GM23338 (cell line): ENCODE results near the gene IDH3A. TPM values are rescaled to one million over a fixed set of nuclear protein-coding genes. Genes with fewer than 3 reads are reported as not detected.

Source experiments
- ATAC-seq: fragments of 200-7000 bp; cut with Tn5 transposase; 3 replicates; pipeline ENCODE4 v1.9.1; 2020
- DNase-seq: peaks from one replicate; pipeline ENCODE4 v3.0.0-alpha.2; 2015; ENCODE audit warnings: low spot score
- H2AFZ ChIP-seq: fragments of 200-600 bp; sonication (generic); 2 replicates; pipeline ENCODE4 v1.8.0; 2016; ENCODE audit warnings: antibody characterized with exemption, mild to moderate bottlenecking, moderate library complexity
- H3F3A ChIP-seq: fragments of 200-600 bp; sonication (generic); replicated peaks from 2 replicates; pipeline ENCODE4 v1.8.0; 2017; ENCODE audit warnings: antibody characterized with exemption, mixed run types, low read depth
- H3K27ac ChIP-seq: fragments of 200-600 bp; sonication (generic); 2 replicates; pipeline ENCODE4 v1.6.1; 2016; ENCODE audit warnings: low read depth
- H3K27me3 ChIP-seq: fragments of 200-600 bp; sonication (generic); 2 replicates; pipeline ENCODE4 v1.8.0; 2016; ENCODE audit warnings: mild to moderate bottlenecking, mixed run types, moderate library complexity; ENCODE audit not compliant: insufficient read depth
- H3K36me3 ChIP-seq: fragments of 200-600 bp; sonication (generic); 2 replicates; pipeline ENCODE4 v1.8.0; 2016; ENCODE audit warnings: mild to moderate bottlenecking; ENCODE audit not compliant: insufficient read depth
- H3K4me1 ChIP-seq: fragments of 200-600 bp; sonication (generic); 2 replicates; pipeline ENCODE4 v1.8.0; 2016; ENCODE audit warnings: mild to moderate bottlenecking, moderate library complexity; ENCODE audit not compliant: insufficient read depth
- H3K4me2 ChIP-seq: fragments of 200-600 bp; sonication (generic); 2 replicates; pipeline ENCODE4 v1.7.1; 2017; ENCODE audit warnings: mixed run types
- H3K4me3 ChIP-seq: fragments of 200-600 bp; sonication (generic); 2 replicates; pipeline ENCODE4 v1.6.1; 2016; ENCODE audit warnings: mixed run types
- H3K79me2 ChIP-seq: fragments of 200-600 bp; sonication (generic); replicated peaks from 2 replicates; pipeline ENCODE4 v1.8.0; 2017; ENCODE audit warnings: mild to moderate bottlenecking; ENCODE audit not compliant: insufficient read depth
- H3K9me2 ChIP-seq: fragments of 200-600 bp; sonication (generic); 2 replicates; pipeline ENCODE4 v1.8.0; 2017; ENCODE audit not compliant: insufficient read depth
- H4K20me1 ChIP-seq: fragments of 200-600 bp; sonication (generic); replicated peaks from 2 replicates; pipeline ENCODE4 v1.8.0; 2017; ENCODE audit warnings: mild to moderate bottlenecking; ENCODE audit not compliant: insufficient read depth
- H3K27ac Mint-ChIP-seq: 2 replicates; pipeline ENCODE4 v1.8.0; 2020; ENCODE audit warnings: inconsistent platforms, mild to moderate bottlenecking, moderate library complexity, mixed read lengths
- H3K27me3 Mint-ChIP-seq: 3 replicates; pipeline ENCODE4 v1.8.0; 2022; ENCODE audit warnings: low read depth, mild to moderate bottlenecking, moderate library complexity, mixed read lengths, inconsistent platforms; ENCODE audit not compliant: insufficient read depth, poor library complexity
- H3K36me3 Mint-ChIP-seq: 3 replicates; pipeline ENCODE4 v1.8.0; 2021; ENCODE audit warnings: low read depth, mild to moderate bottlenecking, inconsistent platforms, moderate library complexity, mixed read lengths
- H3K4me1 Mint-ChIP-seq: 3 replicates; pipeline ENCODE4 v1.8.0; 2020; ENCODE audit warnings: mild to moderate bottlenecking, inconsistent platforms, mixed read lengths
- H3K4me3 Mint-ChIP-seq: 3 replicates; pipeline ENCODE4 v1.8.0; 2021; ENCODE audit warnings: moderate library complexity, mild to moderate bottlenecking, inconsistent platforms, mixed read lengths
- H3K9me3 Mint-ChIP-seq: 3 replicates; pipeline ENCODE4 v1.8.0; 2020; ENCODE audit warnings: moderate library complexity, mild to moderate bottlenecking, inconsistent platforms, mixed read lengths
- CREB1 ChIP-seq: fragments of 250-450 bp; sonication (Bioruptor Pico); IDR thresholded peaks from 2 replicates; pipeline ENCODE4 v1.5.0; 2020; ENCODE audit warnings: low read depth, mild to moderate bottlenecking, moderate library complexity
- CTCF ChIP-seq, 2 experiments: fragments of 200-600 bp in 1 of 2; sonication (generic) in 1 of 2; conservative IDR thresholded peaks; 2 replicates each; pipeline versions ENCODE4 v1.5.1 to v1.6.1; 2016 to 2017; ENCODE audit warnings: antibody characterized with exemption in 2 of 2, low read depth in 2 of 2, mild to moderate bottlenecking in 2 of 2, moderate library complexity in 1 of 2
- ETS1 ChIP-seq: IDR thresholded peaks from 2 replicates; pipeline ENCODE4 v1.6.1; 2016; ENCODE audit warnings: antibody characterized with exemption
- EZH2 ChIP-seq: fragments of 200-600 bp; sonication (generic); IDR thresholded peaks from one replicate; pipeline ENCODE4 v1.8.0; 2017; ENCODE audit warnings: antibody characterized with exemption, mild to moderate bottlenecking, low read depth; ENCODE audit not compliant: unreplicated experiment
- EZH2phosphoT487 ChIP-seq: fragments of 200-600 bp; sonication (generic); IDR thresholded peaks from one replicate; pipeline ENCODE4 v1.8.1; 2018; ENCODE audit warnings: antibody characterized with exemption; ENCODE audit not compliant: unreplicated experiment
- JUNB ChIP-seq: IDR thresholded peaks from one replicate; pipeline ENCODE4 v1.6.1; 2016; ENCODE audit warnings: antibody characterized with exemption; ENCODE audit not compliant: unreplicated experiment
- NANOG ChIP-seq: IDR thresholded peaks from 2 replicates; pipeline ENCODE4 v1.6.1; 2016; ENCODE audit warnings: antibody characterized with exemption, borderline replicate concordance
- POLR2AphosphoS5 ChIP-seq: IDR thresholded peaks from 2 replicates; pipeline ENCODE4 v1.6.1; 2016; ENCODE audit warnings: antibody characterized with exemption, low read depth
- REST ChIP-seq: IDR thresholded peaks from one replicate; pipeline ENCODE4 v1.6.1; 2018; ENCODE audit warnings: antibody characterized with exemption; ENCODE audit not compliant: unreplicated experiment
- STAT1 ChIP-seq: IDR thresholded peaks from one replicate; pipeline ENCODE4 v1.6.1; 2016; ENCODE audit warnings: antibody characterized with exemption; ENCODE audit not compliant: unreplicated experiment
- ZNF114 ChIP-seq: fragments of 250-450 bp; sonication (Bioruptor Pico); IDR thresholded peaks from 2 replicates; pipeline ENCODE4 v1.5.0; 2020; ENCODE audit warnings: mild to moderate bottlenecking, moderate library complexity
- ZNF331 ChIP-seq: fragments of 250-450 bp; sonication (Bioruptor Pico); IDR thresholded peaks from 2 replicates; pipeline ENCODE4 v1.5.0; 2020; ENCODE audit warnings: low read depth, mild to moderate bottlenecking, moderate library complexity
- ZNF462 ChIP-seq: fragments of 250-450 bp; sonication (Bioruptor Pico); IDR thresholded peaks from 2 replicates; pipeline ENCODE4 v1.5.0; 2020; ENCODE audit warnings: mild to moderate bottlenecking, moderate library complexity
- polyA plus RNA-seq: library from polyadenylated mRNA; unstranded; fragments of >200 nt; fragmentation: Nextera tagmentation; extraction: Ambion mirVana; gene quantifications from 2 replicates; pipeline ENCODE4 v1.2.1, GENCODE V29; 2016
- total RNA-seq: library from RNA; depleted of rRNA; stranded (reverse); fragments of >200 nt; shearing (Covaris generic); gene quantifications from 2 replicates; pipeline ENCODE4 v1.2.3, GENCODE V29; 2014

Gene IDH3A
- total and polyA plus RNA-seq, 2 experiments from 2014 or later: 24.1 to 41.6 TPM

GRCh38 chr15:78174401-78174800 lies 25.2 kb downstream of the IDH3A start:
- Histone ChIP-seq H4K20me1 (peaks cover 3% of the 10 kb centered on the region; the same call in 1 of the 2 replicates), H3F3A (no peaks in the 10 kb centered on the region), H2AFZ (no peak overlapping the region), H3K27me3 (no peaks in the 10 kb centered on the region), H3K9me2 (no peaks in the 10 kb centered on the region), H3K36me3 (peaks cover 8% of the 10 kb centered on the region; the same call in 1 of the 2 replicates), H3K4me3 (no peak overlapping the region), H3K4me1 (no peaks in the 10 kb centered on the region), H3K79me2 (no peaks in the 10 kb centered on the region), H3K4me2 (no peak overlapping the region), H3K27ac (no peak overlapping the region)
- no peak overlapping the region for H3K4me3 Mint-ChIP-seq
- H3K27ac Mint-ChIP-seq: no peak overlapping the region
- DNase-seq (no peak), ATAC-seq (no peak)
- H3K36me3 Mint-ChIP-seq: peaks cover 26% of the 10 kb centered on the region
- TF ChIP-seq REST (no peak), NANOG (no peak), JUNB (no peak), ZNF462 (CRISPR knock-in tag) (no peak), ETS1 (no peak), EZH2phosphoT487 (no peak), EZH2 (no peak), ZNF331 (CRISPR knock-in tag) (no peak), CREB1 (no peak), CTCF (conservative IDR thresholded peaks at IDR 0.05; ENCODE audit: low read depth in 2 of 2) (no peak), STAT1 (no peak), POLR2AphosphoS5 (no peak), ZNF114 (CRISPR knock-in tag) (no peak)
- H3K9me3 Mint-ChIP-seq: no peaks in the 10 kb centered on the region
- peaks cover 4% of the 10 kb centered on the region for H3K27me3 Mint-ChIP-seq
- no peaks in the 10 kb centered on the region; the same call in 2 of the 3 replicates for H3K4me1 Mint-ChIP-seq
